Fibroblast of villous mesenchyme (primary cell): Measurements from ENCODE around the gene CENPM. TPM values are rescaled to one million over a fixed set of nuclear protein-coding genes. Genes with fewer than 3 reads are reported as not detected.
A peak's percentile ranks its signal among the peaks of the same experiment; 100 is the strongest.

Experiments
- DNase-seq: peaks from one replicate; pipeline ENCODE4 v3.0.0-alpha.2; 2010; ENCODE audit warnings: low read depth
- H3K4me3 ChIP-seq: 2 replicates; pipeline ENCODE4 v1.5.1; 2011; ENCODE audit warnings: low read depth, mild to moderate bottlenecking, low read length
- CTCF ChIP-seq: IDR thresholded peaks from 2 replicates; pipeline ENCODE4 v1.5.1; 2012; ENCODE audit warnings: low read depth, mild to moderate bottlenecking, low read length; ENCODE audit not compliant: insufficient read depth
- total RNA-seq: library from RNA; depleted of rRNA; stranded (reverse); fragments of >200 nt; gene quantifications from 2 replicates; pipeline ENCODE4 v1.2.3, GENCODE V29; 2012

Gene CENPM
- total RNA-seq, 1 donor = 14.2 TPM

- peak; percentile 60 for TF ChIP-seq CTCF
- H3K4me3 ChIP-seq = no peak overlapping the region
- DNase-seq = peak; percentile 86
Observed at GRCh38 chr22:41966607-41967240, 19.8 kb upstream of the CENPM start.

GRCh38 chr22:41966225-41966606, 19.3 kb upstream of the CENPM start:
- no peak for DNase-seq
- no peak overlapping the region for H3K4me3 ChIP-seq
- no peak for TF ChIP-seq CTCF

- no peak for TF ChIP-seq CTCF
- no peak for DNase-seq
- no peak overlapping the region for H3K4me3 ChIP-seq
Observed at GRCh38 chr22:41964112-41964491, 17.1 kb upstream of the CENPM start.

- no peak for DNase-seq
- no peak for TF ChIP-seq CTCF
- no peak overlapping the region for H3K4me3 ChIP-seq
Observed at GRCh38 chr22:41963453-41964111, 16.6 kb upstream of the CENPM start.

GRCh38 chr22:41957941-41958556, 11.1 kb upstream of the CENPM start:
- no peak overlapping the region for H3K4me3 ChIP-seq
- TF ChIP-seq CTCF = no peak
- no peak for DNase-seq

GRCh38 chr22:41952713-41953112, 5.8 kb upstream of the CENPM start:
- no peak for TF ChIP-seq CTCF
- no peak for DNase-seq
- H3K4me3 ChIP-seq = no peak overlapping the region
